Nephron (organoid): ENCODE measurements around the gene ARHGAP26.

Experiments used
- H3K27ac Mint-ChIP-seq, 3 experiments: 2 replicates each; pipeline ENCODE4 v1.8.0; 2020; ENCODE audit warnings: mixed read lengths in 3 of 3, mild to moderate bottlenecking in 2 of 3, moderate library complexity in 1 of 3
- H3K27me3 Mint-ChIP-seq: 2 replicates; pipeline ENCODE4 v1.8.0; 2021; ENCODE audit warnings: low read depth, mild to moderate bottlenecking, moderate library complexity, mixed read lengths
- H3K36me3 Mint-ChIP-seq: 2 replicates; pipeline ENCODE4 v1.8.0; 2020; ENCODE audit warnings: low read depth, mixed read lengths
- H3K4me1 Mint-ChIP-seq: 2 replicates; pipeline ENCODE4 v1.8.0; 2020; ENCODE audit warnings: mixed read lengths
- H3K4me3 Mint-ChIP-seq, 3 experiments: 2 replicates each; pipeline ENCODE4 v1.8.0; 2020; ENCODE audit warnings: mild to moderate bottlenecking in 3 of 3, mixed read lengths in 3 of 3, moderate library complexity in 2 of 3
- H3K9me3 Mint-ChIP-seq: 2 replicates; pipeline ENCODE4 v1.8.0; 2020; ENCODE audit warnings: mixed read lengths
- CTCF ChIP-seq, 3 experiments: fragments of 200-600 bp; sonication (generic); IDR thresholded peaks; one replicate each; pipeline ENCODE4 v1.5.0; 2021; ENCODE audit warnings: antibody characterized with exemption in 3 of 3; ENCODE audit not compliant: unreplicated experiment in 3 of 3

Gene ARHGAP26

GRCh38 chr5:143119291-143119769, 349.2 kb downstream of the ARHGAP26 start:
- peaks cover 8% of the 10 kb centered on the region for H3K4me1 Mint-ChIP-seq
- H3K4me3 Mint-ChIP-seq: no peak overlapping the region
- no peaks in the 10 kb centered on the region for H3K9me3 Mint-ChIP-seq
- no peak for TF ChIP-seq CTCF (IDR thresholded peaks at IDR 0.05; ENCODE audit: unreplicated experiment in 3 of 3)
- no peaks in the 10 kb centered on the region for H3K36me3 Mint-ChIP-seq
- peaks cover 6% of the 10 kb centered on the region for H3K27me3 Mint-ChIP-seq
- no peak overlapping the region for H3K27ac Mint-ChIP-seq

GRCh38 chr5:143119881-143120341, 349.7 kb downstream of the ARHGAP26 start:
- Mint-ChIP-seq H3K27ac (no peak overlapping the region), H3K4me3 (no peak overlapping the region), H3K4me1 (peaks cover 8% of the 10 kb centered on the region), H3K27me3 (peaks cover 5% of the 10 kb centered on the region), H3K36me3 (no peaks in the 10 kb centered on the region), H3K9me3 (no peaks in the 10 kb centered on the region)
- no peak for TF ChIP-seq CTCF (IDR thresholded peaks at IDR 0.05; ENCODE audit: unreplicated experiment in 3 of 3)

GRCh38 chr5:143120460-143121134, 350.4 kb downstream of the ARHGAP26 start:
- Mint-ChIP-seq H3K9me3 (no peaks in the 10 kb centered on the region), H3K4me3 (no peak overlapping the region), H3K27me3 (peaks cover 3% of the 10 kb centered on the region), H3K27ac (no peak overlapping the region), H3K4me1 (peaks cover 8% of the 10 kb centered on the region), H3K36me3 (no peaks in the 10 kb centered on the region)
- no peak for TF ChIP-seq CTCF (IDR thresholded peaks at IDR 0.05; ENCODE audit: unreplicated experiment in 3 of 3)

- Mint-ChIP-seq H3K27ac (no peak overlapping the region), H3K4me3 (no peak overlapping the region), H3K9me3 (no peaks in the 10 kb centered on the region), H3K36me3 (no peaks in the 10 kb centered on the region), H3K4me1 (peaks cover 12% of the 10 kb centered on the region), H3K27me3 (peaks cover 3% of the 10 kb centered on the region)
- no peak for TF ChIP-seq CTCF (IDR thresholded peaks at IDR 0.05; ENCODE audit: unreplicated experiment in 3 of 3)
These were observed 350.9 kb downstream of the ARHGAP26 start for GRCh38 chr5:143121135-143121475.

- H3K9me3 Mint-ChIP-seq: no peaks in the 10 kb centered on the region
- no peak overlapping the region for H3K4me3 Mint-ChIP-seq
- no peak overlapping the region for H3K27ac Mint-ChIP-seq
- no peaks in the 10 kb centered on the region for H3K36me3 Mint-ChIP-seq
- H3K27me3 Mint-ChIP-seq: peaks cover 3% of the 10 kb centered on the region
- H3K4me1 Mint-ChIP-seq: peaks cover 40% of the 10 kb centered on the region
- no peak for TF ChIP-seq CTCF (IDR thresholded peaks at IDR 0.05; ENCODE audit: unreplicated experiment in 3 of 3)
These were observed 354.4 kb downstream of the ARHGAP26 start for GRCh38 chr5:143124593-143124992.
